CD4-positive, alpha-beta T cell treated with Interleukin-12 subunit alpha and Interleukin-12 subunit beta, for 1 hour (primary cell): ENCODE results near the gene PIGB.
"Not testable (repeated sequence)": the region's sequence is repeated elsewhere in the genome, so short reads cannot be mapped to it uniquely, and the experiment has no call there.

Experiments used
- DNase-seq: peaks from one replicate; pipeline ENCODE4 v3.0.0-alpha.2; 2020

The PIGB gene

DNA sequence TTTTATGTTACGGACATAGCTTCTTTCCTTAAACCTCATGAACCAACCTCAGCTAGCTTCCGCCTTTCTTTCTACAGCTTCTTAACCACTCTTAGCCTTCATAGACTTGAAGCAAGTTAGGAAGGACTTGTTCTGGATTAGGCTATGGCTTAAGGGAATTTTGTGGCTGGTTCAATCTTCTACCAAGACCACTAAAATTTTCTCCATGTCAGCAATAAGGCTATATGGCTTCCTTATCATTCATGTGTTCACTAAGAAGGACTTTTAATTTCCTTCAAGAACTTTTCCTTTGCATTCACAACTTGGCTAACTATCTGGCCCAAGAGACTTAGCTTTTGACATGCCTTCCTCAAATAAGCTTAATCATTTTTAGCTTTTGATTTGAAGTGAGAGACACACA, 64.7 kb downstream of the PIGB start:
- no peak for DNase-seq

- DNase-seq: no peak
These were observed 68.0 kb downstream of the PIGB start for GRCh38 chr15:55387027-55387426.

DNA sequence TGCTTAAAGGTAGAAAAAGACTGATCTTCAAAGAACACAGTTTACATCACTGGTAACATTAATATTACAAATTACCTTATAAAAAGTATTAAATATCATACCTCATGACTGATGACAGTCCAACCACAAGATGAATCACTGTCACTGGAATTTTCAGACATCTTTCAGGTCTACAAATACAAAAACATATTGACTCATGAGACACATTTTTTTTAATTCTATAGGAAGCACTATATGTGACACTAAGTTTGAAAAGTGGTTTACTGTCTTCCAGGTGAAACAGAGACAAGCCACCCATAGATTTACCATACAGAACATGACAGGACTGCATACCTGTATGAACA, 70.2 kb downstream of the PIGB start:
- DNase-seq: no peak

DNA sequence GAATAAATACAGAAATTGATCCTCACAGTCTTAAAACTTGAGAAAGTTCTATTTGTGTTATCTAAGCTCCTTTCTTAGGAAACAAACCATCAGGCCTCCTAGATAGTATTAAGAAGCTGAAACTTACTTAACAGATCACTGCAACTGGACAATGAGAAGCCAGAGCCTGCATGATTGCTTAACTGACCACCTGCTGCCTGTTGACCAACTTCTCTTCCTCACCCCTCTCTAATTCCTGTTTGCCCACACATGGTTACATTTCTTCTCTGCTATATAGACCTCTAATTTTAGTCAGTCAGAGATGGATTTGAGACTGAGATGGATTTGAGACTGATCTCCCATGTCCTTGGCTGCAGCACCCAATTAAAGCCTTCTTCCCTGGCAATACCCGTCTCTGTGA, 75.7 kb downstream of the PIGB start:
- DNase-seq: no peak

GRCh38 chr15:55398243-55398642, 79.2 kb downstream of the PIGB start:
- DNase-seq: no peak

GRCh38 chr15:55400050-55400449, 81.0 kb downstream of the PIGB start:
- not testable (repeated sequence) for DNase-seq

DNA sequence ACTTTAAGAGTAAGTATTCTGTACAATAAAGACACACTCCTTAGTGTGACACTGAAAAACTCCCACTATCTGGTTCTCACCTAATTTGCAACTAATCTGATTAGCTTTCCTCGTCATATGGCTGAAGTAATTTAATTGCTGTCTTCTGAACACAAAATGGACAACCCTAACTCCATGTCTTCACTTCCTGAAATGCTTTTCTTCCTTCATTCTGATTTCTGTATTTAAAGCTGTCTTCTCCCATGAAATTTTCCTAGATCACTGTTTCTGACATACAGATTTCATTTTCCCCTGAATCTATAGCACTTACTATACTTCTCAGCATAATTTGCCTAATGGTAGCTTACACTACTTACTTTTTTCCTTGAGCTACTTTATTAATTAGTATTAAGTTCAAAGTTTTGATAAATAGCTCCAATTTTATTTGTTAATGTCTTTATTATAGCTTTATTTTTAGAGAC, 82.8 kb downstream of the PIGB start:
- no peak for DNase-seq

- DNase-seq: no peak
These were observed 83.7 kb downstream of the PIGB start for GRCh38 chr15:55402707-55403106.

DNA sequence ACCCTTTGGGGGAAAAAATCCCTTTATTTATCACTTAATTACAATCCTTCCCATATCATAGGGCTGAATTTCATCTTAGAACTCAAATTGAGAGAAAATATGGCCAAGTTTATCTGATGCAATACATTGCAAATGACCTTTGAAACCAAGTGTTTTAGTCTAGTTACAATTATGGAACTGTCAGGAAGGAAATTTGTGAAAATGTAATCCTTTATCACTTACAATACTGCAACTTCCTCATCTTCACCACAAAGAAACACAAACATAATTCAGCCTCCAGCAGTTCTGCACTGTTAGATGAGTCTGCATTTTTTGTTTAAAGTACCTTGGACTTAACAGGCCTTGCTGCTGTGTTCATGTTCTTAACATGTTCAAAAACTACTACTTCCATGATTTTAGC, 84.5 kb downstream of the PIGB start:
- DNase-seq: peak; percentile 7
